ENCODE data around the gene CSTPP1.
"Not testable (repeated sequence)": the region's sequence is repeated elsewhere in the genome, so short reads cannot be mapped to it uniquely, and the experiment has no call there.

Gene CSTPP1

GRCh38 chr11:47101406-47101805 lies 164.8 kb downstream of the CSTPP1 start:
- DNase-seq (ENCODE audit: low read depth): no peak

- no peak for DNase-seq (ENCODE audit: low read depth)
Observed at GRCh38 chr11:47104261-47104950, 167.8 kb downstream of the CSTPP1 start.

GRCh38 chr11:47105541-47105940 lies 169.0 kb downstream of the CSTPP1 start:
- DNase-seq (ENCODE audit: low read depth): no peak

GRCh38 chr11:47105974-47106373 lies 169.4 kb downstream of the CSTPP1 start:
- DNase-seq (ENCODE audit: low read depth): no peak

GRCh38 chr11:47106798-47107411 lies 170.3 kb downstream of the CSTPP1 start:
- DNase-seq (ENCODE audit: low read depth): no peak

GRCh38 chr11:47107744-47108143 lies 171.2 kb downstream of the CSTPP1 start:
- no peak for DNase-seq (ENCODE audit: low read depth)

- DNase-seq (ENCODE audit: low read depth): no peak
Observed at GRCh38 chr11:47108214-47108613, 171.7 kb downstream of the CSTPP1 start.

GRCh38 chr11:47109051-47109726 lies 172.6 kb downstream of the CSTPP1 start:
- DNase-seq (ENCODE audit: low read depth): no peak

- no peak for DNase-seq (ENCODE audit: low read depth)
Observed at GRCh38 chr11:47109727-47110246, 173.2 kb downstream of the CSTPP1 start.

GRCh38 chr11:47111318-47111804 lies 174.8 kb downstream of the CSTPP1 start:
- DNase-seq (ENCODE audit: low read depth): no peak

GRCh38 chr11:47112941-47113340 lies 176.4 kb downstream of the CSTPP1 start:
- DNase-seq (ENCODE audit: low read depth): not testable (repeated sequence)

- not testable (repeated sequence) for DNase-seq (ENCODE audit: low read depth)
Observed at GRCh38 chr11:47118958-47119688, 182.6 kb downstream of the CSTPP1 start.

GRCh38 chr11:47121056-47121455 lies 184.5 kb downstream of the CSTPP1 start:
- DNase-seq (ENCODE audit: low read depth): no peak

GRCh38 chr11:47121731-47122130 lies 185.2 kb downstream of the CSTPP1 start:
- DNase-seq (ENCODE audit: low read depth): no peak

- no peak for DNase-seq (ENCODE audit: low read depth)
Observed at GRCh38 chr11:47123094-47123493, 186.5 kb downstream of the CSTPP1 start.

GRCh38 chr11:47124675-47125074 lies 188.1 kb downstream of the CSTPP1 start:
- DNase-seq (ENCODE audit: low read depth): no peak

GRCh38 chr11:47125083-47125482 lies 188.5 kb downstream of the CSTPP1 start:
- no peak for DNase-seq (ENCODE audit: low read depth)

- no peak for DNase-seq (ENCODE audit: low read depth)
Observed at GRCh38 chr11:47127213-47127612, 190.7 kb downstream of the CSTPP1 start.

- DNase-seq (ENCODE audit: low read depth): no peak
Observed at GRCh38 chr11:47130543-47130942, 194.0 kb downstream of the CSTPP1 start.

GRCh38 chr11:47131136-47131535 lies 194.6 kb downstream of the CSTPP1 start:
- no peak for DNase-seq (ENCODE audit: low read depth)

- no peak for DNase-seq (ENCODE audit: low read depth)
Observed at GRCh38 chr11:47132490-47132889, 195.9 kb downstream of the CSTPP1 start.

- no peak for DNase-seq (ENCODE audit: low read depth)
Observed at GRCh38 chr11:47132981-47133380, 196.4 kb downstream of the CSTPP1 start.

All from non-pigmented ciliary epithelial cell (primary cell).